ENCODE data around the gene PCBP3. TPM values are rescaled to one million over a fixed set of nuclear protein-coding genes. Genes with fewer than 3 reads are reported as not detected.

Gene PCBP3
- total and polyA plus RNA-seq, 2 of the 13 experiments (the other 11 are each of a cell fraction or from before 2014, with no cell fraction given): not detected

DNA sequence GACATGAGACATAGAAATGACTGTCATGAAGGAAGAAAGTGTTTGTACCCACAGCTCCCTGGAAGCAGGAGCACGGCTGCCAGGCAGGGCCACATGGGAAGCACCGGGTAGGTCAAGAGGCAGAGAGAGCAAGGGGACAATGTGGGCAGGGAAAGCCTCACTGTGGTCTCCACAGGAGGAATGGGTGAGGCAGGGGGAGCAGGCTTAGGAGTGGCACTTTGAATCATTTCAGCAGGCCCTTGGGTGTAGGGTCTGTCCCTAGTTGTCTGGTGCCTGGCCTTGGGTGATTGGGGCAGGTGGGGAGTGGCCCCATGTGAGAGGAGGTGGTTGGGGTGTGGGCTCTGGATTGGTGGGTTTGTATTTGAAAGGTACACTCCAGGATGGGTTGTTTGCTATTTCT is 83.9 kb downstream of the PCBP3 start:
- BruUV-seq (replicated peaks): no TSS peak
- intact Hi-C loops (cut with micrococcal nuclease; ENCODE audit: unreplicated experiment): no loop called here
- POLR2A ChIA-PET: no interaction called here
- peaks cover 0 to 18% of the 10 kb centered on the region in 2 experiments; a peak in 1 of 5 replicates for H3K27me3 ChIP-seq (ENCODE audit: control insufficient read depth in 1 of 2, insufficient read depth in 2 of 2, low read length in 2 of 2)
- no peak overlapping the region for H3K27ac ChIP-seq (ENCODE audit: extremely low read length, insufficient read depth, low read length)
- H3K4me2 ChIP-seq (ENCODE audit: low read depth, low read length): no peak overlapping the region
- no peaks in the 10 kb centered on the region for H3K4me1 ChIP-seq (ENCODE audit: insufficient read depth, low read length)
- TF ChIP-seq ZNF790 (CRISPR knock-in tag; IDR thresholded peaks at IDR 0.05; ENCODE audit: borderline replicate concordance): no peak
- TF ChIP-seq, protein P1, sequence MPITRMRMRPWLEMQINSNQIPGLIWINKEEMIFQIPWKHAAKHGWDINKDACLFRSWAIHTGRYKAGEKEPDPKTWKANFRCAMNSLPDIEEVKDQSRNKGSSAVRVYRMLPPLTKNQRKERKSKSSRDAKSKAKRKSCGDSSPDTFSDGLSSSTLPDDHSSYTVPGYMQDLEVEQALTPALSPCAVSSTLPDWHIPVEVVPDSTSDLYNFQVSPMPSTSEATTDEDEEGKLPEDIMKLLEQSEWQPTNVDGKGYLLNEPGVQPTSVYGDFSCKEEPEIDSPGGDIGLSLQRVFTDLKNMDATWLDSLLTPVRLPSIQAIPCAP (CRISPR knock-in tag; IDR thresholded peaks at IDR 0.05; ENCODE audit: low read depth): no peak
- TF ChIP-seq, protein P2, sequence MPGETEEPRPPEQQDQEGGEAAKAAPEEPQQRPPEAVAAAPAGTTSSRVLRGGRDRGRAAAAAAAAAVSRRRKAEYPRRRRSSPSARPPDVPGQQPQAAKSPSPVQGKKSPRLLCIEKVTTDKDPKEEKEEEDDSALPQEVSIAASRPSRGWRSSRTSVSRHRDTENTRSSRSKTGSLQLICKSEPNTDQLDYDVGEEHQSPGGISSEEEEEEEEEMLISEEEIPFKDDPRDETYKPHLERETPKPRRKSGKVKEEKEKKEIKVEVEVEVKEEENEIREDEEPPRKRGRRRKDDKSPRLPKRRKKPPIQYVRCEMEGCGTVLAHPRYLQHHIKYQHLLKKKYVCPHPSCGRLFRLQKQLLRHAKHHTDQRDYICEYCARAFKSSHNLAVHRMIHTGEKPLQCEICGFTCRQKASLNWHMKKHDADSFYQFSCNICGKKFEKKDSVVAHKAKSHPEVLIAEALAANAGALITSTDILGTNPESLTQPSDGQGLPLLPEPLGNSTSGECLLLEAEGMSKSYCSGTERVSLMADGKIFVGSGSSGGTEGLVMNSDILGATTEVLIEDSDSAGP (CRISPR knock-in tag; IDR thresholded peaks at IDR 0.05; ENCODE audit: borderline replicate concordance): no peak
- TF ChIP-seq, protein P3, sequence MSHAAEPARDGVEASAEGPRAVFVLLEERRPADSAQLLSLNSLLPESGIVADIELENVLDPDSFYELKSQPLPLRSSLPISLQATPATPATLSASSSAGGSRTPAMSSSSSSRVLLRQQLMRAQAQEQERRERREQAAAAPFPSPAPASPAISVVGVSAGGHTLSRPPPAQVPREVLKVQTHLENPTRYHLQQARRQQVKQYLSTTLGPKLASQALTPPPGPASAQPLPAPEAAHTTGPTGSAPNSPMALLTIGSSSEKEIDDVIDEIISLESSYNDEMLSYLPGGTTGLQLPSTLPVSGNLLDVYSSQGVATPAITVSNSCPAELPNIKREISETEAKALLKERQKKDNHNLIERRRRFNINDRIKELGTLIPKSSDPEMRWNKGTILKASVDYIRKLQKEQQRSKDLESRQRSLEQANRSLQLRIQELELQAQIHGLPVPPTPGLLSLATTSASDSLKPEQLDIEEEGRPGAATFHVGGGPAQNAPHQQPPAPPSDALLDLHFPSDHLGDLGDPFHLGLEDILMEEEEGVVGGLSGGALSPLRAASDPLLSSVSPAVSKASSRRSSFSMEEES (CRISPR knock-in tag; IDR thresholded peaks at IDR 0.05): no peak
- no peak for TF ChIP-seq ZNF652 (CRISPR knock-in tag; IDR thresholded peaks at IDR 0.05; ENCODE audit: borderline replicate concordance, low read depth)
- no peak for TF ChIP-seq NR2F2 (IDR thresholded peaks at IDR 0.05; ENCODE audit: borderline replicate concordance, low read depth)
- TF ChIP-seq ERF (CRISPR knock-in tag; IDR thresholded peaks at IDR 0.05): no peak
- no peak for TF ChIP-seq ZNF260 (CRISPR knock-in tag; IDR thresholded peaks at IDR 0.05; ENCODE audit: borderline replicate concordance, low read depth)
- TF ChIP-seq JUNB (CRISPR knock-in tag; IDR thresholded peaks at IDR 0.05; ENCODE audit: borderline replicate concordance): no peak
- no peak for TF ChIP-seq ZNF776 (CRISPR knock-in tag; IDR thresholded peaks at IDR 0.05)
- TF ChIP-seq POLR2AphosphoS2 (IDR thresholded peaks at IDR 0.05; ENCODE audit: low read depth, low read length): no peak
- TF ChIP-seq SETDB1 (CRISPR knock-in tag; IDR thresholded peaks at IDR 0.05; ENCODE audit: borderline replicate concordance): no peak
- TF ChIP-seq RAD51 (IDR thresholded peaks at IDR 0.05; ENCODE audit: borderline replicate concordance): no peak
- TF ChIP-seq, protein P4, sequence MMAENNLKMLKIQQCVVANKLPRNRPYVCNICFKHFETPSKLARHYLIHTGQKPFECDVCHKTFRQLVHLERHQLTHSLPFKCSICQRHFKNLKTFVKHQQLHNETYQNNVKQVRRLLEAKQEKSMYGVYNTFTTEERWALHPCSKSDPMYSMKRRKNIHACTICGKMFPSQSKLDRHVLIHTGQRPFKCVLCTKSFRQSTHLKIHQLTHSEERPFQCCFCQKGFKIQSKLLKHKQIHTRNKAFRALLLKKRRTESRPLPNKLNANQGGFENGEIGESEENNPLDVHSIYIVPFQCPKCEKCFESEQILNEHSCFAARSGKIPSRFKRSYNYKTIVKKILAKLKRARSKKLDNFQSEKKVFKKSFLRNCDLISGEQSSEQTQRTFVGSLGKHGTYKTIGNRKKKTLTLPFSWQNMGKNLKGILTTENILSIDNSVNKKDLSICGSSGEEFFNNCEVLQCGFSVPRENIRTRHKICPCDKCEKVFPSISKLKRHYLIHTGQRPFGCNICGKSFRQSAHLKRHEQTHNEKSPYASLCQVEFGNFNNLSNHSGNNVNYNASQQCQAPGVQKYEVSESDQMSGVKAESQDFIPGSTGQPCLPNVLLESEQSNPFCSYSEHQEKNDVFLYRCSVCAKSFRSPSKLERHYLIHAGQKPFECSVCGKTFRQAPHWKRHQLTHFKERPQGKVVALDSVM (CRISPR knock-in tag; IDR thresholded peaks at IDR 0.05): no peak
- no peak for TF ChIP-seq RBM39 (IDR thresholded peaks at IDR 0.05; ENCODE audit: low read depth, low read length, poor library complexity, severe bottlenecking)
- TF ChIP-seq MIER2 (CRISPR knock-in tag; IDR thresholded peaks at IDR 0.05): no peak
- TF ChIP-seq SMAD1 (CRISPR knock-in tag; IDR thresholded peaks at IDR 0.05; ENCODE audit: borderline replicate concordance, low read depth): no peak
- TF ChIP-seq ZFX (CRISPR knock-in tag; IDR thresholded peaks at IDR 0.05; ENCODE audit: low read depth): no peak
- no peak for TF ChIP-seq KMT2A (CRISPR knock-in tag; IDR thresholded peaks at IDR 0.05)
- CTCF ChIA-PET (ENCODE audit: low intra/inter-chr PET ratio, low total read pairs): no interaction called here
- no peak overlapping the region for H2AFZ ChIP-seq (ENCODE audit: low read length)
- ATAC-seq: no peak
- no peaks in the 10 kb centered on the region for H4K20me1 ChIP-seq (ENCODE audit: insufficient read depth, low read length)
- in situ Hi-C loops (cut with HindIII; ENCODE audit: extremely low pct_ligation_motif_present, low pct_unique_long_range_greater_than_20kb): no loop called here
- no peaks in the 10 kb centered on the region for H3K36me3 ChIP-seq (replicated peaks in 1 of 2; ENCODE audit: control insufficient read depth in 1 of 2, insufficient read depth in 2 of 2, low read length in 2 of 2)
- H3K9ac ChIP-seq (ENCODE audit: insufficient read depth, low read depth, low read length): no peak overlapping the region
- no peak for DNase-seq (ENCODE audit: low spot score)
- no peak overlapping the region for H3K4me3 ChIP-seq (replicated peaks in 1 of 3; ENCODE audit: insufficient read depth in 1 of 3, low read depth in 2 of 3, low read length in 3 of 3)
- no peaks in the 10 kb centered on the region for H3K79me2 ChIP-seq (ENCODE audit: insufficient read depth, low read length)
- 3% methylated on average over 2 of the region's 2 CpGs for WGBS (ENCODE audit: low lambda C conversion rate)
- H3K9me3 ChIP-seq (ENCODE audit: low read length): no peaks in the 10 kb centered on the region
- FAIRE-seq: no peak

Data from HepG2 (cell line).